Stimulated activated CD8-positive, alpha-beta memory T cell treated with anti-CD3 and anti-CD28 coated beads, Interleukin-4, amount 100 ng/mL, for 4 hours (primary cell): ENCODE results near the gene LRRC3C.
A peak's percentile ranks its signal among the peaks of the same experiment; 100 is the strongest.
"Not testable (repeated sequence)": the region's sequence is repeated elsewhere in the genome, so short reads cannot be mapped to it uniquely, and the experiment has no call there.

Source experiments
- DNase-seq, 2 donors: peaks; one replicate each; pipeline ENCODE4 v3.0.0-alpha.2; 2020; ENCODE audit warnings: low read depth in 2 of 2, low spot score in 1 of 2

Gene LRRC3C

GRCh38 chr17:39946551-39947330 is 19.2 kb downstream of the LRRC3C start:
- DNase-seq = no peak

- not testable (repeated sequence) for DNase-seq
Measured at GRCh38 chr17:39948489-39948828, 20.9 kb downstream of the LRRC3C start.

GRCh38 chr17:39949028-39949427 is 21.5 kb downstream of the LRRC3C start:
- no peak for DNase-seq

GRCh38 chr17:39950871-39951348 is 23.4 kb downstream of the LRRC3C start:
- DNase-seq = no peak

GRCh38 chr17:39951924-39952679 is 24.6 kb downstream of the LRRC3C start:
- DNase-seq = no peak

- DNase-seq = peak; percentile 85 to 92
Measured at GRCh38 chr17:39952680-39953470, 25.3 kb downstream of the LRRC3C start.

GRCh38 chr17:39953471-39953888 is 25.9 kb downstream of the LRRC3C start:
- no peak for DNase-seq

GRCh38 chr17:39954876-39955275 is 27.3 kb downstream of the LRRC3C start:
- no peak for DNase-seq

- DNase-seq = no peak
Measured at GRCh38 chr17:39955726-39956225, 28.2 kb downstream of the LRRC3C start.

- DNase-seq = no peak
Measured at GRCh38 chr17:39960524-39961041, 33.1 kb downstream of the LRRC3C start.

- DNase-seq = no peak
Measured at GRCh38 chr17:39962642-39963220, 35.2 kb downstream of the LRRC3C start, which contains the start of gene GSDMA. TSS of gene GSDMA (plus strand) at chr17:39963004. CDS start at chr17:39965688, 2,684 bp downstream.

- DNase-seq = no peak
Measured at GRCh38 chr17:39963829-39964228, 36.3 kb downstream of the LRRC3C start.

GRCh38 chr17:39965017-39965699 is 37.6 kb downstream of the LRRC3C start:
- DNase-seq = no peak

- DNase-seq = no peak
Measured at GRCh38 chr17:39966771-39967170, 39.2 kb downstream of the LRRC3C start.

GRCh38 chr17:39968761-39969160 is 41.2 kb downstream of the LRRC3C start:
- DNase-seq = no peak

- DNase-seq = no peak
Measured at GRCh38 chr17:39969375-39969774, 41.8 kb downstream of the LRRC3C start.

- DNase-seq = no peak
Measured at GRCh38 chr17:39970157-39970692, 42.7 kb downstream of the LRRC3C start.

GRCh38 chr17:39971076-39971603 is 43.6 kb downstream of the LRRC3C start:
- no peak for DNase-seq

GRCh38 chr17:39972271-39972670 is 44.7 kb downstream of the LRRC3C start:
- DNase-seq = no peak

GRCh38 chr17:39973496-39973895 is 46.0 kb downstream of the LRRC3C start:
- DNase-seq = no peak
